ENCODE results near the gene GGT5. TPM values are rescaled to one million over a fixed set of nuclear protein-coding genes. Genes with fewer than 3 reads are reported as not detected.

GGT5 gene
- total RNA-seq, 1 experiment from 2014 or later, result not detected

DNA sequence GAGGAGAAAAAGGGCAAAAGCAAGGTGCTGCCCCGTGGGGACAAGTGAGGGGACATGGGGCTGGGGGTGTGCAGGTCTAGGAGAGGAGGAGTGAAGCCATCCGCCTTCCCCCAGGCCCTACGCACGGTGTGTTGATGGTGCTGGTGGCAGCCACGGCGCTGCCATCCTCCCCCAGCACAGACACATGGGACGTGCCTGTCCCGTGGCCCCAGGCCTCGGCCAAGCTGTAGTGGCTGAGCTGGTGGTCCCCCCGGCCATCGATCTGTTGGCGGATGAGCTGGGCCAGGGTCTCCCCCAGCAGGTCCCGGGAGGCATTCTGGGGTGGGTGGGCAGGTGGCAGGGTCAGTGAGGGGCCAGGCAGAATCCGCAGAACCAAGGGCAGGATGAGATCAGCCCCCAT lies 18.9 kb downstream of the GGT5 start:
- Histone ChIP-seq H3K79me2 (ENCODE audit: low read depth) (no peaks in the 10 kb centered on the region), H3K9me2 (ENCODE audit: insufficient read depth) (no peaks in the 10 kb centered on the region), H4K20me1 (ENCODE audit: insufficient read depth) (no peaks in the 10 kb centered on the region), H3K4me3 (no peak overlapping the region), H3K9me3 (ENCODE audit: insufficient read depth, low read depth) (no peaks in the 10 kb centered on the region), H3K4me2 (no peak overlapping the region), H3K27me3 (ENCODE audit: insufficient read depth, low read depth) (no peaks in the 10 kb centered on the region), H2AFZ (no peak overlapping the region), H3F3A (ENCODE audit: insufficient read depth, low read depth) (no peaks in the 10 kb centered on the region), H3K4me1 (replicated peaks; ENCODE audit: insufficient read depth) (no peaks in the 10 kb centered on the region), H3K36me3 (ENCODE audit: low read depth) (no peaks in the 10 kb centered on the region), H3K27ac (no peak overlapping the region)
- intact Hi-C loops (cut with micrococcal nuclease; ENCODE audit: unreplicated experiment), result no loop called here
- POLR2A ChIA-PET (ENCODE audit: unreplicated experiment), result interaction anchor here (0.6 kb wide), 1 partner anchor 25 kb away, joined by 4 read pairs; no protein-coding TSS in a partner anchor
- no TSS peak for BruUV-seq (replicated peaks)
- no peak for DNase-seq
- CTCF ChIA-PET, result no interaction called here
- TF ChIP-seq EZH2 (IDR thresholded peaks at IDR 0.05; ENCODE audit: low read depth), result no peak
- TF ChIP-seq, protein P1, sequence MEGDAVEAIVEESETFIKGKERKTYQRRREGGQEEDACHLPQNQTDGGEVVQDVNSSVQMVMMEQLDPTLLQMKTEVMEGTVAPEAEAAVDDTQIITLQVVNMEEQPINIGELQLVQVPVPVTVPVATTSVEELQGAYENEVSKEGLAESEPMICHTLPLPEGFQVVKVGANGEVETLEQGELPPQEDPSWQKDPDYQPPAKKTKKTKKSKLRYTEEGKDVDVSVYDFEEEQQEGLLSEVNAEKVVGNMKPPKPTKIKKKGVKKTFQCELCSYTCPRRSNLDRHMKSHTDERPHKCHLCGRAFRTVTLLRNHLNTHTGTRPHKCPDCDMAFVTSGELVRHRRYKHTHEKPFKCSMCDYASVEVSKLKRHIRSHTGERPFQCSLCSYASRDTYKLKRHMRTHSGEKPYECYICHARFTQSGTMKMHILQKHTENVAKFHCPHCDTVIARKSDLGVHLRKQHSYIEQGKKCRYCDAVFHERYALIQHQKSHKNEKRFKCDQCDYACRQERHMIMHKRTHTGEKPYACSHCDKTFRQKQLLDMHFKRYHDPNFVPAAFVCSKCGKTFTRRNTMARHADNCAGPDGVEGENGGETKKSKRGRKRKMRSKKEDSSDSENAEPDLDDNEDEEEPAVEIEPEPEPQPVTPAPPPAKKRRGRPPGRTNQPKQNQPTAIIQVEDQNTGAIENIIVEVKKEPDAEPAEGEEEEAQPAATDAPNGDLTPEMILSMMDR (conservative IDR thresholded peaks at IDR 0.05), result no peak

DNA sequence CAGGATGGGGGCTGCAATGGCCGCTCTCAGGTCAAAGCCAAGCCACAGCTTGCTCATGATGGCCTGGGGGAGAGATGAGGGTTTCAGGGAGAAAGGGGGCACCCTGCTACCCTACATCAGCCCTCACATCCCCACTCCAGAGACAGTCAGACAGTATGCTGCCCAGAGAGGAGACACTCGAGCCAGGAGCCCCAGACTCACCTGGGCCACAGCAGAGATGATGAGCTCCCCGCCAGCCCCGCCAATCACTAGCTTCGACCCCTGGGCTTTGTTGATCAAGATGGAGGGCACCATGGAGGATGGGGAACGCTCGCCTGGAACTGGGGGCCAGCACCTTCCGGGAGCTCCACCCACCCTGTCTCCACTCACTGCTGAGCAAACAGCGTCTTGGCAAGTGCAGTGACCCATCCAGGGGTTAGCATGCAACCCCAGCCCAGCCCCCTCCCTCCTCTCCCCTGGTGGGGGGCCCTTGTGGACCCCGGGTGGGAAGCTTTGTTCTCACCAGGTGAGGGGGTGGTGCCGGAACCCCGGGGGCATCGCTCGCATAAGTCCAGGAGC lies 19.8 kb downstream of the GGT5 start:
- Histone ChIP-seq H3K4me2 (no peak overlapping the region), H3K4me1 (replicated peaks; ENCODE audit: insufficient read depth) (no peaks in the 10 kb centered on the region), H3F3A (ENCODE audit: insufficient read depth, low read depth) (no peaks in the 10 kb centered on the region), H3K79me2 (ENCODE audit: low read depth) (no peaks in the 10 kb centered on the region), H2AFZ (no peak overlapping the region), H4K20me1 (ENCODE audit: insufficient read depth) (no peaks in the 10 kb centered on the region), H3K9me2 (ENCODE audit: insufficient read depth) (no peaks in the 10 kb centered on the region), H3K36me3 (ENCODE audit: low read depth) (no peaks in the 10 kb centered on the region), H3K9me3 (ENCODE audit: insufficient read depth, low read depth) (no peaks in the 10 kb centered on the region), H3K4me3 (no peak overlapping the region), H3K27ac (no peak overlapping the region), H3K27me3 (ENCODE audit: insufficient read depth, low read depth) (no peaks in the 10 kb centered on the region)
- TF ChIP-seq EZH2 (IDR thresholded peaks at IDR 0.05; ENCODE audit: low read depth), result no peak
- TF ChIP-seq, protein P1 (conservative IDR thresholded peaks at IDR 0.05), result no peak
- intact Hi-C loops (cut with micrococcal nuclease; ENCODE audit: unreplicated experiment), result no loop called here
- POLR2A ChIA-PET (ENCODE audit: unreplicated experiment), result no interaction called here
- no peak for DNase-seq
- no TSS peak for BruUV-seq (replicated peaks)
- CTCF ChIA-PET, result no interaction called here

DNA sequence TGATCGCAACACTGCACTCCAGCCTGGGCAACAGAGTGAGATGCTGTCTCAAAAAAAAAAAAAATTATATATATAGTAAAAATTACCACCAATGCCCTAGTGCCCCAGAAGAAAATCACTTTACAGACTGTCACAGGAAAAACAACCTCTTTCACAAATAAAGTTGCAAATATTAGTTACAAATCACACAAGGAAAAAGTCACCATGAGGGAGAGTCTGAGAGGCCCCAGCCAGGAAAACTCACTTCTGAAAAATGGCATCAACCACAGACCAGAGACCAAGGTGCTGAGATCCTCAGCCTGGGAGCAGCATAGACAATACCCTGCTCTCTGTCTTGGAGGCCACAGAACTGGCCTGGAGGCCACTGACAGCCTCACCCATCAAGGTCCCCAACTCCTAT lies 20.4 kb downstream of the GGT5 start:
- ChIA-PET CTCF (no interaction called here), POLR2A (ENCODE audit: unreplicated experiment) (no interaction called here)
- no peaks in the 10 kb centered on the region for H3F3A ChIP-seq (ENCODE audit: insufficient read depth, low read depth)
- H3K36me3 ChIP-seq (ENCODE audit: low read depth), result no peaks in the 10 kb centered on the region
- H2AFZ ChIP-seq, result no peak overlapping the region
- DNase-seq, result no peak
- no peak overlapping the region for H3K4me2 ChIP-seq
- no peak for TF ChIP-seq EZH2 (IDR thresholded peaks at IDR 0.05; ENCODE audit: low read depth)
- TF ChIP-seq, protein P1 (conservative IDR thresholded peaks at IDR 0.05), result no peak
- H3K27me3 ChIP-seq (ENCODE audit: insufficient read depth, low read depth), result no peaks in the 10 kb centered on the region
- no peak overlapping the region for H3K27ac ChIP-seq
- H3K9me2 ChIP-seq (ENCODE audit: insufficient read depth), result no peaks in the 10 kb centered on the region
- H3K79me2 ChIP-seq (ENCODE audit: low read depth), result no peaks in the 10 kb centered on the region
- BruUV-seq (replicated peaks), result no TSS peak
- H3K9me3 ChIP-seq (ENCODE audit: insufficient read depth, low read depth), result no peaks in the 10 kb centered on the region
- H3K4me1 ChIP-seq (replicated peaks; ENCODE audit: insufficient read depth), result no peaks in the 10 kb centered on the region
- no peak overlapping the region for H3K4me3 ChIP-seq
- no peaks in the 10 kb centered on the region for H4K20me1 ChIP-seq (ENCODE audit: insufficient read depth)
- intact Hi-C loops (cut with micrococcal nuclease; ENCODE audit: unreplicated experiment), result no loop called here

Data from PC-9 (cell line).